BJ (cell line): Measurements from ENCODE around the gene ETF1. TPM values are rescaled to one million over a fixed set of nuclear protein-coding genes. Genes with fewer than 3 reads are reported as not detected.

Experiments
- CTCF ChIA-PET: fragments of 350-600 bp; formaldehyde crosslinking; extraction: SDS; loops from one replicate; lab custom pipeline; 2021; ENCODE audit warnings: antibody characterized with exemption, inconsistent platforms; lab: Yijun Ruan, JAX
- POLR2A ChIA-PET: fragments of 300-600 bp; sonication (Branson Sonifier 250); formaldehyde crosslinking; extraction: SDS; loops from one replicate; lab custom pipeline; 2021; ENCODE audit warnings: antibody characterized with exemption; lab: Charles Lee
- DNase-seq: peaks from one replicate; pipeline ENCODE4 v3.0.0-alpha.2; 2011; ENCODE audit warnings: low read depth
- H3K27me3 ChIP-seq: 2 replicates; pipeline ENCODE4 v1.6.0; 2011; ENCODE audit warnings: low read length; ENCODE audit not compliant: control insufficient read depth, insufficient read depth
- H3K36me3 ChIP-seq: 2 replicates; pipeline ENCODE4 v1.5.1; 2011; ENCODE audit warnings: low read length; ENCODE audit not compliant: control insufficient read depth, insufficient read depth
- H3K4me3 ChIP-seq: 2 replicates; pipeline ENCODE4 v1.5.1; 2011; ENCODE audit warnings: low read depth, mild to moderate bottlenecking, control low read depth, low read length
- CTCF ChIP-seq: IDR thresholded peaks from 2 replicates; pipeline ENCODE4 v1.5.1; 2011; ENCODE audit warnings: low read depth, mild to moderate bottlenecking, control low read depth, inconsistent platforms, low read length, moderate library complexity; ENCODE audit not compliant: insufficient read depth
- polyA minus RNA-seq: library from RNA; depleted of rRNA, polyadenylated mRNA; stranded (reverse); fragments of >200 nt; gene quantifications from 2 replicates; pipeline ENCODE4 v1.2.3, GENCODE V29; 2011; rRNA and poly(A)+ RNA removed
- polyA plus RNA-seq: library from polyadenylated mRNA; depleted of rRNA; stranded (reverse); fragments of >200 nt; gene quantifications from 2 replicates; pipeline ENCODE4 v1.2.3, GENCODE V29; 2011; rRNA removed

ETF1 gene
- polyA plus RNA-seq, result 52.4 and 86.4 TPM in 2 replicates
- 41.4 and 43.1 TPM in 2 replicates for polyA minus RNA-seq

- H3K4me3 ChIP-seq, result peak within 1 kb of the TSS; percentile 87
- H3K27me3 ChIP-seq, result no peaks in the 10 kb centered on the region
- peak; percentile 98 for DNase-seq
- CTCF ChIA-PET, result interaction anchor here (0.8 to 2.2 kb wide), 8 partner anchors 9 to 94 kb away, joined by 3 to 12 read pairs (median 6); no protein-coding TSS in a partner anchor
- no peak for TF ChIP-seq CTCF
- POLR2A ChIA-PET, result interaction anchor here (0.6 to 1.4 kb wide), 5 partner anchors 10 to 410 kb away, joined by 3 to 6 read pairs (median 3); partner anchors contain the start of genes EGR1 and HSPA9
- no peaks in the 10 kb centered on the region; the same call in 1 of the 2 replicates for H3K36me3 ChIP-seq
Observed at GRCh38 chr5:138542956-138543729, at the start of gene ETF1. TSS of gene ETF1 (minus strand) at chr5:138543236. CDS start at chr5:138542918, 318 bp downstream.

GRCh38 chr5:138588013-138588788 lies 45.2 kb upstream of the ETF1 start:
- H3K36me3 ChIP-seq, result no peaks in the 10 kb centered on the region
- H3K4me3 ChIP-seq, result no peak overlapping the region
- no peak for TF ChIP-seq CTCF
- CTCF ChIA-PET, result interaction anchor here (1.4 to 1.5 kb wide), 2 partner anchors 9 kb away, joined by 4 to 6 read pairs; no protein-coding TSS in a partner anchor
- POLR2A ChIA-PET, result interaction anchor here (0.7 kb wide), 1 partner anchor 9 kb away, joined by 3 read pairs; no protein-coding TSS in a partner anchor
- DNase-seq, result no peak
- H3K27me3 ChIP-seq, result 0 out of 2 replicates have a peak, but pooled peaks cover 3% of the 10 kb centered on the region

GRCh38 chr5:138585157-138585556 lies 42.1 kb upstream of the ETF1 start:
- Histone ChIP-seq H3K36me3 (no peaks in the 10 kb centered on the region), H3K27me3 (0 out of 2 replicates have a peak, but pooled peaks cover 3% of the 10 kb centered on the region), H3K4me3 (no peak overlapping the region)
- DNase-seq, result no peak
- ChIA-PET POLR2A (no interaction called here), CTCF (interaction anchor here (0.6 to 2.2 kb wide), 5 partner anchors 10 to 683 kb away, joined by 3 to 7 read pairs (median 3); no protein-coding TSS in a partner anchor)
- TF ChIP-seq CTCF, result no peak

- Histone ChIP-seq H3K36me3 (no peaks in the 10 kb centered on the region), H3K4me3 (no peak overlapping the region), H3K27me3 (0 out of 2 replicates have a peak, but pooled peaks cover 3% of the 10 kb centered on the region)
- POLR2A ChIA-PET, result no interaction called here
- CTCF ChIA-PET, result interaction anchor here (0.7 to 2.2 kb wide), 4 partner anchors 11 to 684 kb away, joined by 3 to 7 read pairs (median 4); no protein-coding TSS in a partner anchor
- no peak for TF ChIP-seq CTCF
- DNase-seq, result no peak
Observed at GRCh38 chr5:138583984-138584637, 41.1 kb upstream of the ETF1 start.
